ENCODE results near the gene CXCL12.
A peak's percentile ranks its signal among the peaks of the same experiment; 100 is the strongest.

The CXCL12 gene

GRCh38 chr10:44387853-44388251 is 3.0 kb upstream of the CXCL12 start:
- Histone ChIP-seq H3K4me2 (no peak overlapping the region), H3K79me2 (ENCODE audit: insufficient read depth, low read depth) (no peaks in the 10 kb centered on the region), H4K20me1 (ENCODE audit: insufficient read depth) (no peaks in the 10 kb centered on the region), H2AFZ (ENCODE audit: low read depth) (no peak overlapping the region), H3K4me1 (ENCODE audit: low read depth, poor library complexity, severe bottlenecking) (peaks cover 3% of the 10 kb centered on the region), H3K9ac (no peak overlapping the region), H3K27ac (no peak overlapping the region), H3K4me3 (IDR thresholded peaks at IDR 0.05; ENCODE audit: insufficient read depth, low read depth, low read length) (no peak overlapping the region), H3K27me3 (ENCODE audit: insufficient read depth, low read depth) (no peaks in the 10 kb centered on the region), H3K36me3 (ENCODE audit: insufficient read depth) (no peaks in the 10 kb centered on the region)
- TF ChIP-seq, protein P1, sequence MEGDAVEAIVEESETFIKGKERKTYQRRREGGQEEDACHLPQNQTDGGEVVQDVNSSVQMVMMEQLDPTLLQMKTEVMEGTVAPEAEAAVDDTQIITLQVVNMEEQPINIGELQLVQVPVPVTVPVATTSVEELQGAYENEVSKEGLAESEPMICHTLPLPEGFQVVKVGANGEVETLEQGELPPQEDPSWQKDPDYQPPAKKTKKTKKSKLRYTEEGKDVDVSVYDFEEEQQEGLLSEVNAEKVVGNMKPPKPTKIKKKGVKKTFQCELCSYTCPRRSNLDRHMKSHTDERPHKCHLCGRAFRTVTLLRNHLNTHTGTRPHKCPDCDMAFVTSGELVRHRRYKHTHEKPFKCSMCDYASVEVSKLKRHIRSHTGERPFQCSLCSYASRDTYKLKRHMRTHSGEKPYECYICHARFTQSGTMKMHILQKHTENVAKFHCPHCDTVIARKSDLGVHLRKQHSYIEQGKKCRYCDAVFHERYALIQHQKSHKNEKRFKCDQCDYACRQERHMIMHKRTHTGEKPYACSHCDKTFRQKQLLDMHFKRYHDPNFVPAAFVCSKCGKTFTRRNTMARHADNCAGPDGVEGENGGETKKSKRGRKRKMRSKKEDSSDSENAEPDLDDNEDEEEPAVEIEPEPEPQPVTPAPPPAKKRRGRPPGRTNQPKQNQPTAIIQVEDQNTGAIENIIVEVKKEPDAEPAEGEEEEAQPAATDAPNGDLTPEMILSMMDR (conservative IDR thresholded peaks at IDR 0.05; ENCODE audit: low read depth, low read length), result no peak

- no peaks in the 10 kb centered on the region for H3K27me3 ChIP-seq (ENCODE audit: insufficient read depth, low read depth)
- peak overlapping the region; percentile 45; the same call in 1 of the 2 replicates for H2AFZ ChIP-seq (ENCODE audit: low read depth)
- H3K9ac ChIP-seq, result no peak overlapping the region
- no peak overlapping the region for H3K27ac ChIP-seq
- H3K79me2 ChIP-seq (ENCODE audit: insufficient read depth, low read depth), result no peaks in the 10 kb centered on the region
- H3K4me3 ChIP-seq (IDR thresholded peaks at IDR 0.05; ENCODE audit: insufficient read depth, low read depth, low read length), result no peak overlapping the region
- TF ChIP-seq, protein P1 (conservative IDR thresholded peaks at IDR 0.05; ENCODE audit: low read depth, low read length), result peak; percentile 58
- H4K20me1 ChIP-seq (ENCODE audit: insufficient read depth), result no peaks in the 10 kb centered on the region
- peak overlapping the region; percentile 23; the same call in 1 of the 2 replicates for H3K4me2 ChIP-seq
- H3K36me3 ChIP-seq (ENCODE audit: insufficient read depth), result no peaks in the 10 kb centered on the region
- peaks cover 3% of the 10 kb centered on the region for H3K4me1 ChIP-seq (ENCODE audit: low read depth, poor library complexity, severe bottlenecking)
Measured at GRCh38 chr10:44386546-44387052, 1.7 kb upstream of the CXCL12 start.

DNA sequence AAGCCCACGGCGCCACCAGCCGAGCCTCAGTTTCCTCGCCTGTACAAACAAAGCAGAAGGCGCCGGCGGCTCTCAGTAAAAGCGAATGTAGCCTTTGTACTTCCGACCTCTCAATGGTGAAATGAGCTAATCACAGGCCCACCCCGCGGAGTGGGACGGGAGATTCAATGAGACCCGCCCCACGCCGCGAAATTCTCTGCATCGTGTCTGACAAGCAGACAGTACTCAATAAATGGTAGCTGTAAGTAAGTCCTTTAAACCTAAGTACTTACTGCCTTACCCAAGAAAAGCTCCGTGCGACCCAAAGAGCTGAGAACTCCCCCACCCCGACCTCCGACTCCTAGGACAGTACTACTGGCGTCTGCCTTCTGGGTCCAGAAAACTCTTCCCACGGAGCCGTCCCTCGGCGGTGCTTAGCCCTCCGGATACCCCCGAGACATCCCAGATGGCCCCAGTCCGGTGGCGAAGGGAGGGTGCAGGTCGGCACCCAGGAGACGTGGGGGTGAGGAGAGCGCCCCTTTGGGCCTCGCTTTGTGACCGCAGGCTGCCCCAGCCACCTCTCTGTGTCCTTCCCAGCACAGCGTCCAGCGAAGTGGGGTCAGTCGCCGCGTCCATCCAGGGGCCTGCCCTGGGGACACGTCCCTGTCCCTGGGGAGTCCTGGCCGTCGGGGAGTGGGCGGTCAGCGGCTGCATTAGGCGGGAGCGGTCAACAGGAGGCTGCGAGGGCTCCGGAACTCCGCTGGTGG is 972 bp upstream of the CXCL12 start:
- H3K27me3 ChIP-seq (ENCODE audit: insufficient read depth, low read depth), result no peaks in the 10 kb centered on the region
- H3K79me2 ChIP-seq (ENCODE audit: insufficient read depth, low read depth), result no peaks in the 10 kb centered on the region
- H3K4me3 ChIP-seq (IDR thresholded peaks at IDR 0.05; ENCODE audit: insufficient read depth, low read depth, low read length), result no peak overlapping the region
- no peaks in the 10 kb centered on the region for H4K20me1 ChIP-seq (ENCODE audit: insufficient read depth)
- no peak overlapping the region for H3K4me2 ChIP-seq
- no peaks in the 10 kb centered on the region for H3K36me3 ChIP-seq (ENCODE audit: insufficient read depth)
- TF ChIP-seq, protein P1 (conservative IDR thresholded peaks at IDR 0.05; ENCODE audit: low read depth, low read length), result no peak
- H2AFZ ChIP-seq (ENCODE audit: low read depth), result peak overlapping the region; percentile 34; the same call in 1 of the 2 replicates
- peaks cover 3% of the 10 kb centered on the region for H3K4me1 ChIP-seq (ENCODE audit: low read depth, poor library complexity, severe bottlenecking)
- H3K27ac ChIP-seq, result no peak overlapping the region
- H3K9ac ChIP-seq, result no peak overlapping the region

- no peaks in the 10 kb centered on the region for H3K27me3 ChIP-seq (ENCODE audit: insufficient read depth, low read depth)
- H3K79me2 ChIP-seq (ENCODE audit: insufficient read depth, low read depth), result no peaks in the 10 kb centered on the region
- TF ChIP-seq, protein P1 (conservative IDR thresholded peaks at IDR 0.05; ENCODE audit: low read depth, low read length), result no peak
- no peak overlapping the region for H3K4me3 ChIP-seq (IDR thresholded peaks at IDR 0.05; ENCODE audit: insufficient read depth, low read depth, low read length)
- H4K20me1 ChIP-seq (ENCODE audit: insufficient read depth), result no peaks in the 10 kb centered on the region
- H3K4me1 ChIP-seq (ENCODE audit: low read depth, poor library complexity, severe bottlenecking), result peaks cover 3% of the 10 kb centered on the region
- no peak overlapping the region for H3K9ac ChIP-seq
- no peak overlapping the region for H2AFZ ChIP-seq (ENCODE audit: low read depth)
- H3K36me3 ChIP-seq (ENCODE audit: insufficient read depth), result no peaks in the 10 kb centered on the region
- H3K4me2 ChIP-seq, result no peak overlapping the region
- no peak overlapping the region for H3K27ac ChIP-seq
Measured at GRCh38 chr10:44384601-44385025, 284 bp downstream of the CXCL12 start.

Measured in KMS-11 (cell line).